SH-SY5Y (cell line): ENCODE results near the gene RNF180.

ENCODE experiments used
- GATA2 ChIP-seq: IDR thresholded peaks from 2 replicates; pipeline ENCODE4 v1.6.1; 2011; ENCODE audit warnings: mild to moderate bottlenecking, low read depth, low read length
- GATA3 ChIP-seq: IDR thresholded peaks from 2 replicates; pipeline ENCODE4 v1.6.1; 2011; ENCODE audit warnings: low read depth, mild to moderate bottlenecking, low read length, moderate library complexity

DNA sequence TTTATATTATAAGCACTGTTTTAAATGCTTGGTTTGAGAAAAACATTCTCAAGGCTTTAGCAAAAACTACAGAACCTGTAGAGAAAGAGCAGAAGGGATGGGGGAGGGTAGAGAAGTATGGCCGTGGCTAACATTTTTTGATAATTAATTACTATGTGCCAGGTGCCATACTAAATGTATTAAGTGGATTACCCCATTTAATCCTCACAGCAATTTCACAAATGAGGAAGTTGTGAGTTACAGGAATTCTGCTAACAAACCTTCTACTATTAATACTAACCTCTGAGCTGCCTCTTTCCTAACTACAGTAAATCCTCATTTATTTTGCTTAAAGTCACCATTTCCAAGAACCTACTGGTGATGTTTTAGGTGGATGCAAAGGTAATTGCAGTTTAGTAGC is 157.9 kb downstream of the RNF180 start:
- TF ChIP-seq GATA2, result no peak
- no peak for TF ChIP-seq GATA3
